PC-9 (cell line): Measurements from ENCODE around the gene MATN1.

Source experiments
- CTCF ChIP-seq: fragments of 200-600 bp; sonication (generic); conservative IDR thresholded peaks from 2 replicates; pipeline ENCODE4 v1.6.1; 2017; ENCODE audit warnings: mixed run types, antibody characterized with exemption, mild to moderate bottlenecking, moderate library complexity
- EZH2 ChIP-seq: fragments of 200-600 bp; sonication (generic); IDR thresholded peaks from 2 replicates; pipeline ENCODE4 v1.8.0; 2017; ENCODE audit warnings: antibody characterized with exemption, low read depth

GRCh38 chr1:30737357-30738039 is 14.1 kb upstream of the MATN1 start:
- TF ChIP-seq CTCF (no peak), EZH2 (no peak)
